CD8-positive, alpha-beta memory T cell (primary cell): ENCODE measurements around the gene LY86. TPM values are rescaled to one million over a fixed set of nuclear protein-coding genes. Genes with fewer than 3 reads are reported as not detected.
A peak's percentile ranks its signal among the peaks of the same experiment; 100 is the strongest.

Experiments used
- CTCF ChIA-PET: fragments of 350-600 bp; sonication (Branson Sonifier 250); formaldehyde crosslinking; loops from one replicate; lab custom pipeline; 2021; ENCODE audit warnings: antibody characterized with exemption; lab: Charles Lee
- POLR2A ChIA-PET: fragments of 350-600 bp; sonication (Branson Sonifier 250); formaldehyde crosslinking; loops from one replicate; lab custom pipeline; 2021; ENCODE audit warnings: antibody characterized with exemption; lab: Charles Lee
- DNase-seq, 5 donors: peaks; one replicate each; pipeline versions ENCODE4 v3.0.0 to v3.0.0-alpha.2; 2020 to 2022; ENCODE audit warnings: mixed read lengths in 1 of 5
- H3K27ac ChIP-seq: one replicate; pipeline ENCODE4 v1.7.0; 2013; ENCODE audit warnings: low read depth, mild to moderate bottlenecking, low read length, moderate library complexity
- H3K27me3 ChIP-seq: 2 replicates; pipeline ENCODE4 v1.7.0; 2013; ENCODE audit warnings: low read length, mild to moderate bottlenecking; ENCODE audit not compliant: insufficient read depth, poor library complexity, severe bottlenecking
- H3K36me3 ChIP-seq: 2 replicates; pipeline ENCODE4 v1.7.0; 2013; ENCODE audit warnings: mild to moderate bottlenecking, low read length, moderate library complexity; ENCODE audit not compliant: insufficient read depth
- H3K4me1 ChIP-seq: 2 replicates; pipeline ENCODE4 v1.7.0; 2013; ENCODE audit warnings: mild to moderate bottlenecking, low read length, moderate library complexity; ENCODE audit not compliant: insufficient read depth
- H3K4me3 ChIP-seq: 2 replicates; pipeline ENCODE4 v1.7.0; 2013; ENCODE audit warnings: mild to moderate bottlenecking, low read length
- H3K9me3 ChIP-seq: 2 replicates; pipeline ENCODE4 v1.7.0; 2013; ENCODE audit warnings: mild to moderate bottlenecking, low read length
- H3K27ac Mint-ChIP-seq, 8 donors: one replicate each; pipeline ENCODE4 v1.8.0; 2020 to 2021; ENCODE audit warnings: mixed read lengths in 8 of 8, mild to moderate bottlenecking in 6 of 8, inconsistent platforms in 3 of 8, moderate library complexity in 3 of 8
- H3K27me3 Mint-ChIP-seq, 2 donors: one replicate each; pipeline ENCODE4 v1.8.0; 2020 to 2021; ENCODE audit warnings: mixed read lengths in 2 of 2, mild to moderate bottlenecking in 1 of 2, moderate library complexity in 1 of 2
- H3K36me3 Mint-ChIP-seq, 3 donors: one replicate each; pipeline ENCODE4 v1.8.0; 2020 to 2021; ENCODE audit warnings: mixed read lengths in 3 of 3, inconsistent platforms in 1 of 3, mild to moderate bottlenecking in 1 of 3
- H3K4me1 Mint-ChIP-seq, 3 donors: one replicate each; pipeline ENCODE4 v1.8.0; 2020 to 2021; ENCODE audit warnings: mixed read lengths in 3 of 3, inconsistent platforms in 1 of 3, mild to moderate bottlenecking in 1 of 3
- H3K4me3 Mint-ChIP-seq, 7 donors: one replicate each; pipeline ENCODE4 v1.8.0; 2020 to 2021; ENCODE audit warnings: mixed read lengths in 7 of 7, mild to moderate bottlenecking in 6 of 7, moderate library complexity in 4 of 7, inconsistent platforms in 2 of 7
- H3K9me3 Mint-ChIP-seq, 5 donors: one replicate each; pipeline ENCODE4 v1.8.0; 2020 to 2022; ENCODE audit warnings: mixed read lengths in 5 of 5, mild to moderate bottlenecking in 3 of 5, moderate library complexity in 2 of 5, inconsistent platforms in 1 of 5
- polyA plus RNA-seq: library from polyadenylated mRNA; unstranded; fragments of 300-500 nt; fragmentation: Illumina TruSeq; gene quantifications from one replicate; pipeline ENCODE4 v1.2.3, GENCODE V29; 2021
- total RNA-seq, 2 experiments: library from RNA; stranded (reverse); gene quantifications; one replicate each; pipeline ENCODE4 v1.2.3, GENCODE V29; 2021

LY86 gene
- total and polyA plus RNA-seq, 3 experiments from 2014 or later = 0.31 to 2.4 (median 0.53) TPM

DNA sequence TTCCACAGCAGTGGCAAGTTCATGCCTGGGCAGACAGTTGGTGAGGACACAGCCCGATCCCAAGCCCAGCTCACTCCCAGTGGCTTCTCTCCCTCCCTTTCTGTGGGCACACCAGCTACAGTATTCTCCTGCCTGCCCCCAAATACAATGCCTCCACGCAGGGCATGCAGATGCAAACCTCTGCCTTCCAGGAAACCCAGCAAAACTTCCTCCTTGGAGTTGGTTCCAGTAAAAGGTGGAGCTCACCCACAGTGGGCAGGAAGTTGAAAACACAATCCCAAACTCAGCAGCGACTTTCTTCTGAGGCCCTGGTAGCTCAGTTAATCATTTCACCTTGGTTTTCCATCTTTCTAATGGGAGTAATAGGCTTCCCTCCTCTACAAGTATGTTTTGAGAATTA, 93.7 kb downstream of the LY86 start:
- CTCF ChIA-PET = interaction anchor here (1.5 kb wide), 1 partner anchor 9 kb away, joined by 3 read pairs; no protein-coding TSS in a partner anchor
- Histone ChIP-seq H3K27me3 (no peaks in the 10 kb centered on the region), H3K27ac (no peak overlapping the region), H3K9me3 (no peaks in the 10 kb centered on the region), H3K4me3 (no peak overlapping the region), H3K4me1 (peaks cover 2% of the 10 kb centered on the region), H3K36me3 (no peaks in the 10 kb centered on the region)
- Mint-ChIP-seq H3K27me3 (peaks cover 0 to 2% of the 10 kb centered on the region in 2 donors), H3K4me1 (peaks cover 12 to 37% (median 21%) of the 10 kb centered on the region in 3 donors), H3K36me3 (no peaks in the 10 kb centered on the region), H3K4me3 (no peak overlapping the region), H3K27ac (peak overlapping the region in 1 of 8 donors; percentile 31), H3K9me3 (no peaks in the 10 kb centered on the region)
- DNase-seq = no peak
- POLR2A ChIA-PET = no interaction called here

- Histone ChIP-seq H3K9me3 (no peaks in the 10 kb centered on the region), H3K4me1 (no peaks in the 10 kb centered on the region), H3K4me3 (no peak overlapping the region), H3K36me3 (no peaks in the 10 kb centered on the region), H3K27ac (peak overlapping the region; percentile 11), H3K27me3 (no peaks in the 10 kb centered on the region)
- Mint-ChIP-seq H3K27me3 (no peaks in the 10 kb centered on the region), H3K4me1 (peaks cover 5 to 22% (median 15%) of the 10 kb centered on the region in 3 donors), H3K9me3 (no peaks in the 10 kb centered on the region), H3K36me3 (no peaks in the 10 kb centered on the region), H3K4me3 (peak overlapping the region in 6 of 7 donors; percentile 7 to 76 (median 59)), H3K27ac (peak overlapping the region in 5 of 8 donors; percentile 2 to 61 (median 39))
- POLR2A ChIA-PET = no interaction called here
- DNase-seq = peak in 1 of 5 donors; percentile 30
- CTCF ChIA-PET = interaction anchor here (1.4 kb wide), 1 partner anchor 560 kb away, joined by 5 read pairs; no protein-coding TSS in a partner anchor
Measured at GRCh38 chr6:6683969-6684833, 95.7 kb downstream of the LY86 start.

DNA sequence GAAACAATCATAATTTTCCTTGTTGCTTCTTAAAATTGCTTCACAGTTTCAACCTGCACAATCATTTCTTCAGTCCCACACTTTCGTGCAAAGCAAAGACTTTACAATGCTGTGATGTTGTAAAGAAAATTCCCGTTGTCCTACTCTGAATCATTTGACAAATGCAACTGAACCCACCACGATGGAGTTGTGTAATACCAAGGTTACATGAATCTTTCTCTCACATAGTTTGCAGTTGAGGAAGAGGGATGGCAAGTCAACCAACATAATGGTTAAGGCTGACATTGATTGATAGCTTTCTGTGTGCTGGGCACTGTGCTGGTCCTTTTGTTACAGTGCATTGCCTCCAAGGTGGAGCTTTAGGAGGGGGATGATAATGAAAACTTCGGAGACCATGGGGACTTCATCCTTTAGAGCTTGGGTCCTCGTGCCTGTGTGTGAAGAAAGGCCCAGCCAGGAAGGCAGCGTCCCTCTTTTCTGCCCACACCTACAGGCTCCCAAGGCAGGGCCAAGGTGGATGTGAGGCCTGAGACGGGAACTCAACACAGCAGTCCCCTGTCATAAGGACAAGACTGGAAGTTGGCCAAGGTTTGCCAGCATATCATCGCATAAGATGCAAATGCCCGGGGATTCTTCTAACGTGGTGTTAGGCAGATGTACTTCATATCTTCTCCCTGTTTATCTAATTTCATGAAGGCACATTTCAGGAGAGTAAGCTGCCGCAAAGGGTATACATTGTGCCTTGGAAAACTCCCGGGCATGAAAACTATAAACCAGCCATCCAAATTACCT, 96.9 kb downstream of the LY86 start:
- POLR2A ChIA-PET = no interaction called here

DNA sequence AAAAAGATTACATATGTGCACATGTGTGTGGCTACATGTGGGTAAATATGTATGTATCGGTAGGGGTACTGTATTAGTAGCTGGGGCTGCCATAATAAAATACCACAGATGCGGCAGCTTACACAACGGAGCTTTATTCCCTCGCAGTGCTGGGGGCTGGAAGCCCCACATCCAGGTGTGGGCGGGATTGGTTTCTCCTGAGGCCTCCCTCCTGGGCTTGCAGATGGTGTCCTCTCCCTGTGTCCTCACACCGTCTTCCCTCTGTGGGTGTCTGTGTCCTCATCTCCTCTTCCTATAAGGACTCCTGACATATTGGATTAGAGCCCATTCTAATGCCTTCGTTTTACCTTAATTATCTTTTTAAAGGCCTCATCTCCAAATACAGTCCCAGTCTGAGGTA, 97.7 kb downstream of the LY86 start:
- CTCF ChIA-PET = interaction anchor here (0.6 kb wide), 1 partner anchor 132 kb away, joined by 3 read pairs; no protein-coding TSS in a partner anchor
- H3K4me1 Mint-ChIP-seq = peaks cover 5 to 21% (median 14%) of the 10 kb centered on the region in 3 donors

More for the DNA sequence above, 96.9 kb downstream of the LY86 start:
- no peak overlapping the region for H3K4me3 ChIP-seq
- H3K27ac ChIP-seq = no peak overlapping the region
- no peak for DNase-seq
- Mint-ChIP-seq H3K4me3 (no peak overlapping the region), H3K9me3 (no peaks in the 10 kb centered on the region), H3K4me1 (peaks cover 5 to 21% (median 14%) of the 10 kb centered on the region in 3 donors), H3K27me3 (no peaks in the 10 kb centered on the region), H3K36me3 (no peaks in the 10 kb centered on the region), H3K27ac (peak overlapping the region in 1 of 8 donors; percentile 47)
- no peaks in the 10 kb centered on the region for H3K9me3 ChIP-seq
- H3K4me1 ChIP-seq = no peaks in the 10 kb centered on the region
- CTCF ChIA-PET = interaction anchor here (0.6 kb wide), 2 partner anchors 131 to 511 kb away, joined by 3 read pairs; no protein-coding TSS in a partner anchor
- no peaks in the 10 kb centered on the region for H3K27me3 ChIP-seq
- no peaks in the 10 kb centered on the region for H3K36me3 ChIP-seq

GRCh38 chr6:6686748-6687601, 98.5 kb downstream of the LY86 start:
- H3K27me3 Mint-ChIP-seq = no peaks in the 10 kb centered on the region
- no peaks in the 10 kb centered on the region for H3K36me3 ChIP-seq
- H3K9me3 Mint-ChIP-seq = no peaks in the 10 kb centered on the region
- no peak overlapping the region for H3K4me3 ChIP-seq
- no peaks in the 10 kb centered on the region for H3K4me1 ChIP-seq
- H3K4me3 Mint-ChIP-seq = peak overlapping the region in 1 of 7 donors; percentile 36
- ChIA-PET CTCF (no interaction called here), POLR2A (interaction anchor here (0.7 kb wide), 1 partner anchor 10 kb away, joined by 4 read pairs; no protein-coding TSS in a partner anchor)
- no peaks in the 10 kb centered on the region for H3K9me3 ChIP-seq
- no peak for DNase-seq
- no peaks in the 10 kb centered on the region for H3K36me3 Mint-ChIP-seq
- H3K27ac Mint-ChIP-seq = peak overlapping the region in 1 of 8 donors; percentile 21
- peak overlapping the region; percentile 74 for H3K27ac ChIP-seq
- peaks cover 5 to 21% (median 14%) of the 10 kb centered on the region in 3 donors for H3K4me1 Mint-ChIP-seq
- no peaks in the 10 kb centered on the region for H3K27me3 ChIP-seq

More for the DNA sequence above, 97.7 kb downstream of the LY86 start:
- Histone ChIP-seq H3K9me3 (no peaks in the 10 kb centered on the region), H3K27me3 (no peaks in the 10 kb centered on the region), H3K36me3 (no peaks in the 10 kb centered on the region), H3K4me1 (no peaks in the 10 kb centered on the region), H3K27ac (peak overlapping the region; percentile 74), H3K4me3 (no peak overlapping the region)
- Mint-ChIP-seq H3K36me3 (no peaks in the 10 kb centered on the region), H3K9me3 (no peaks in the 10 kb centered on the region), H3K4me3 (no peak overlapping the region), H3K27ac (no peak overlapping the region), H3K27me3 (no peaks in the 10 kb centered on the region)
- no peak for DNase-seq
- POLR2A ChIA-PET = no interaction called here

GRCh38 chr6:6688283-6688682, 99.8 kb downstream of the LY86 start:
- no peak overlapping the region for H3K4me3 Mint-ChIP-seq
- ChIA-PET CTCF (no interaction called here), POLR2A (no interaction called here)
- no peak for DNase-seq
- H3K9me3 ChIP-seq = no peaks in the 10 kb centered on the region
- no peaks in the 10 kb centered on the region for H3K9me3 Mint-ChIP-seq
- peaks cover 5 to 21% (median 14%) of the 10 kb centered on the region in 3 donors for H3K4me1 Mint-ChIP-seq
- H3K27me3 Mint-ChIP-seq = peaks cover 0 to 3% of the 10 kb centered on the region in 2 donors
- H3K36me3 ChIP-seq = no peaks in the 10 kb centered on the region
- H3K27ac ChIP-seq = no peak overlapping the region
- no peak overlapping the region for H3K4me3 ChIP-seq
- H3K4me1 ChIP-seq = no peaks in the 10 kb centered on the region
- H3K27me3 ChIP-seq = no peaks in the 10 kb centered on the region
- no peaks in the 10 kb centered on the region for H3K36me3 Mint-ChIP-seq
- H3K27ac Mint-ChIP-seq = no peak overlapping the region

GRCh38 chr6:6688951-6689350, 100.4 kb downstream of the LY86 start:
- Histone ChIP-seq H3K4me1 (no peaks in the 10 kb centered on the region), H3K27me3 (no peaks in the 10 kb centered on the region), H3K9me3 (no peaks in the 10 kb centered on the region), H3K4me3 (no peak overlapping the region), H3K27ac (no peak overlapping the region), H3K36me3 (no peaks in the 10 kb centered on the region)
- POLR2A ChIA-PET = no interaction called here
- H3K27me3 Mint-ChIP-seq = peaks cover 0 to 3% of the 10 kb centered on the region in 2 donors
- no peak for DNase-seq
- CTCF ChIA-PET = no interaction called here
- no peaks in the 10 kb centered on the region for H3K36me3 Mint-ChIP-seq
- no peaks in the 10 kb centered on the region for H3K9me3 Mint-ChIP-seq
- no peak overlapping the region for H3K27ac Mint-ChIP-seq
- H3K4me1 Mint-ChIP-seq = peaks cover 5 to 16% (median 9%) of the 10 kb centered on the region in 3 donors
- H3K4me3 Mint-ChIP-seq = no peak overlapping the region
